Activated CD8-positive, alpha-beta memory T cell treated with anti-CD3 and anti-CD28 coated beads for 4 hours (primary cell): ENCODE data around the gene APC2.
A peak's percentile ranks its signal among the peaks of the same experiment; 100 is the strongest.
"Not testable (repeated sequence)": the region's sequence is repeated elsewhere in the genome, so short reads cannot be mapped to it uniquely, and the experiment has no call there.

Experiments used
- DNase-seq, 2 donors: peaks; one replicate each; pipeline ENCODE4 v3.0.0-alpha.2; 2020; ENCODE audit warnings: low read depth in 2 of 2

APC2 gene

DNA sequence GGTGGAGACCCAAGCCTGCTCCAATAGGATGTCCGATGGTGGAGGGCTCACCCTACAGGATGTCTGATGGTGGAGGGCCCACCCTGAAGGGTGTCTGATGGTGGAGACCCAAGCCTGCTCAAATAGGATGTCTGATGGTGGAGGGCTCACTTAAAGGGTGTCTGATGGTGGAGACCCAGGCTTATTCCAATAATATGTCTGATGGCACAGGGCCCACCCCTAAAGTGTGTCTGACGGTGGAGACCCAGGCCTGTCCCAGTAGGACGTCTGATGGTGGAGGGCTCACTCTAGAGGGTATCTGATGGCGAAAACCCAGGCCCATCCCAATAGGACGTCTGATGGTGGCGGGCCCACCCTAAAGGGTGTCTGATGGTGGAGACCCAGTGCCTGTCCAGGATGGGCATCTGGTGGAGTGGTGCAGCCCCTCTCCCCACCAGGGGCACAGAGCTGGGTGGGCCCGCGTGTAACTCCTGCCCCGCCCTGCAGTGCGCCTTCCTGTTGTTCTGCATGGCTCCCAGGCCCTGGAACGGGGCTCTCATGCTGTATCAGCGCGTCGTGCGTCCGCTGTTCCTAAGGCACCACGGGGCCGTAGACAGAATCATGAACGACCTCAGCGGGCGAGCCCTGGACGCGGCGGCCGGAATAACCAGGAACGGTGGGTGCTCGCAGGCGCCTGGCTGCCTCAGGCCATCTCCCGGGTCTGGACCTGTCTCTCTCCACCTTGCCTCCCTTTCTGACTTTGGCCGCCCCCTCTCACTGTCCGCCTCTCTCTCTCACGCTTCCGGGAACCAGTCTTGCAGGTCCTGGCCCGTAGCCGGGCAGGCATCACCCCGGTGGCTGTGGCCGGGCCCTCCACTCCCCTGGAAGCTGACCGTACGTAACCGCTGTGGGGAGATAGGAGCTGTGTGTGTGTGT is 46.1 kb downstream of the APC2 start:
- DNase-seq: no peak

DNA sequence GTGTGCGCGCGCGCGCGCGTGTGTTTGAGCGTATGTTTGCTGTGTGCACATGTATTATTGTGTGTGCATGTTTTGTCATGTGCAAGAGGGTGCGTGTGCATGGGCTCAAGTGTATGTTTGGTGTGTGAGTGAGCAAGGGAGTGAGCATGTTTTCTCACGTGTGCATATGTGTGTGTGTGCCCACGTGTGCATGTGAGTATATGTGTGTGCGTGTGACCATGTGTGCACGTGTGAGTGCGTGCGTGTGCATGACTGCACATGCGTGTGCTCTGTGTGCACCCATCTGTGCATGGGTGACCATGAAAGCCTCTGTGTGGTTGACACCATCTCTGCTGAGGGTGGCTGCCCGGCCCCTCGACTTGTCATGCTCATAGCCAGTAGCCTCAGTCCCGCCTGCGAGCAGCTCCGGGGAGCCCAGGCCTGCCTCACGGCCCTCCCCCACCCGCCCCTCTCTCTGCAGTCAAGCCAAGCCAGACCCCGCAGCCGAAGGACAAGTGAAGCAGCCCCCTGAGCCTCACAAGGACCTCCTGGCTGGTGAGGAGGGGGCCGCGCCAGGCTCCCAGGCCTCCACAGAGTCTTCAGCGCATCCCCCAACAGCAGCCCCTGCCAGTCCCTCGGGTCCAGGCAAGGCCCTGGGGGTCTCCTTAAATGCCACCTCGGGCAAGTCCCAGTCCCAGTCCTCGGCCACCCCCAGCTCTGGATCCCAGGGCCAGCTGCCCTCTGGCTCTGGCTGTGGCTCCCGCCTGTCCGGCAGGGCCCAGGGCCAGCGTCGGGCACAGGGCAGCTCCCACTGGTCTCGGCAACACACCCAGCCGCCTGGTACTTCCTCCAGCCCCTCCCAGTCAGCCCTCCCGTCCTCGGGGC is 47.0 kb downstream of the APC2 start:
- no peak for DNase-seq

DNA sequence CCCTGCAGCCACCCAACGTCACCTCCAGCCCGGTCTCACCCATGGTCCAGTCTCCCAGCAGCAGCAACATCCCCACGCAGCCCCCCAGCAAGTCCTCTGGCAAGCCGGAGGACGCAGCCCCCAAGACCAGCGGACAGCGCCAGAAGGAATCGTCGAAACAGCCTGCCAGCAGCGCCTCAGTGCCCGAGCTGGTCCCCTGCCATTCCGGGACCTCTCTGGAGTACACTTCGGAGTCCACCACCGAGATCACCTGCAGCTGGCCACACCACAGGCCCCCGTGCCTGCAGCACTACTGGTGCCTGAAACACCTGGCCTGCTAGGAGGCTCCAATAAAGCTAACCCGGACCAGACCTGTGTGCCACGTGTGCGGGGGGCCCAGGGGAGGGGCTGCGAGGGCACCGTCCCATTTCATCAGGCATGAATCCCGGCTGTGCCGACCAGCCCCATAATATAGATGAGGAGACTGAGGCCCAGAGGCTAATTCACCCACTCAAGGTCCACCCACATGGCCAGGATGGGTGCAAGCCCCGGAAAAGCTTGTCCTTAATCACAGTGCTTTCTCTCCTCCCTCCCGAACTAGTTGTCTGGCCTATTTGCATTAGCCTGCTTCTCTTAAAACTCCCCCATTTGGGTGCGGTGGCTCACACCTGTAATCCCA is 47.8 kb downstream of the APC2 start:
- DNase-seq: no peak

DNA sequence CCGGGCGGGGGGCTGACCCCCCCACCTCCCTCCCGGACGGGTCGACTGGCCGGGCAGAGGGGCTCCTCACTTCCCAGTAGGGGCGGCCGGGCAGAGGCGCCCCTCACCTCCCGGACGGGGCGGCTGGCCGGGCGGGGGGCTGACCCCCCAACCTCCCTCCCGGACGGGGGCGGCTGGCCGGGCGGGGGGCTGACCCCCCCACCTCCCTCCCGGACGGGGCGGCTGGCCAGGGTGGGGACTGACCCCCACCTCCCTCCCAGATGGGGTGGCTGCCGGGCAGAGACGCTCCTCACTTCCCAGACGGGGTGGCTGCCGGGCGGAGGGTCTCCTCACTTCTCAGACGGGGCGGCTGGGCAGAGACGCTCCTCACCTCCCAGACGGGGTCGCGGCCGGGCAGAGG is 49.3 kb downstream of the APC2 start:
- not testable (repeated sequence) for DNase-seq

DNA sequence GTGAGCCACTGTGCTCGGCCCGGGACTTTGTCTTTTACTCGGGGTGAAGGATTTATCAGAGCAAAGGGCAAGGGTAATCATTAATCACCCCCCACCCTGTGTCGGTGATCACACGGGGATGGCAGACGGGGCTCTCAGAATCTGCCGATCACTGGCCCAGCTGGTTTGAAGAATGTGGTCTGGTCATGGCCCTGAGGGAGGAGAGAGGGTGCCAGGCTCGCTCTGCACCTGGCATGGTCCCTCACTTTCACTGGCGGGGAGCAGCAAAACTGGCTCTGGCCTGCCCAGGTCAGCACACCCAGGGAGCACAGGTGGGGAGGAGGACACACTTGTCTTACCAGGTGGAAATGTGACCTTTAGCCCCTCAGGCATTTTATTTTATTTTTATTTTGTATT is 51.3 kb downstream of the APC2 start:
- no peak for DNase-seq

DNA sequence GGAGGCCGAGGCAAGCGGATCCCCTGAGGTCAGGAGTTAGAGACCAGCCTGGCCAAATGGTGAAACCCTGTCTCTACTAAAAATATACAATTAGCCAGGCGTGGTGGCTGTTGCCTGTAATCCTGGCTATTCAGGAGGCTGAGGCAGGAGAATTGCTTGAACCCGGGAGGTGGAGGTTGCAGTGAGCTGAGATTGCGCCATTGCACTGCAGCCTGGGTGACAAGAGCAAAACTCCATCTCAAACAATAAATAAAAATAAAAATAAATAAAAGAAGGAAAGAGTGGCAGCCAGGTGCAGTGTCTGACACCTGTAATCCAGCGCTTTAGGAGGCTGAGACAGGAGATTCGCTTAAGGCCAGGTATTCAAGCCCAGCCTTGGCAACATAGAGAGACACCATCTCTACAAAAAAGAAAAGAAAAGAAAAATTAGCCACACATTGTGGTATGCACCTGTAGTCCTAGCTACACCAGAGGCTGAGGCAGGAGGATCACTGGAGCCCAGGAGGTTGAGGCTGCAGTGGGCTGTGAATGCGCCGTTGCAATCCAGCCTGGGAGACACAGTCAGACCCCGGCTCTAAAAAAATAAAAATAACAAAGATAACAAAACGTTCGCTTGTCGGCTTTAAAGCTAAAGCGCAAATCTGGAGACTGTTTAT is 52.6 kb downstream of the APC2 start:
- no peak for DNase-seq

DNA sequence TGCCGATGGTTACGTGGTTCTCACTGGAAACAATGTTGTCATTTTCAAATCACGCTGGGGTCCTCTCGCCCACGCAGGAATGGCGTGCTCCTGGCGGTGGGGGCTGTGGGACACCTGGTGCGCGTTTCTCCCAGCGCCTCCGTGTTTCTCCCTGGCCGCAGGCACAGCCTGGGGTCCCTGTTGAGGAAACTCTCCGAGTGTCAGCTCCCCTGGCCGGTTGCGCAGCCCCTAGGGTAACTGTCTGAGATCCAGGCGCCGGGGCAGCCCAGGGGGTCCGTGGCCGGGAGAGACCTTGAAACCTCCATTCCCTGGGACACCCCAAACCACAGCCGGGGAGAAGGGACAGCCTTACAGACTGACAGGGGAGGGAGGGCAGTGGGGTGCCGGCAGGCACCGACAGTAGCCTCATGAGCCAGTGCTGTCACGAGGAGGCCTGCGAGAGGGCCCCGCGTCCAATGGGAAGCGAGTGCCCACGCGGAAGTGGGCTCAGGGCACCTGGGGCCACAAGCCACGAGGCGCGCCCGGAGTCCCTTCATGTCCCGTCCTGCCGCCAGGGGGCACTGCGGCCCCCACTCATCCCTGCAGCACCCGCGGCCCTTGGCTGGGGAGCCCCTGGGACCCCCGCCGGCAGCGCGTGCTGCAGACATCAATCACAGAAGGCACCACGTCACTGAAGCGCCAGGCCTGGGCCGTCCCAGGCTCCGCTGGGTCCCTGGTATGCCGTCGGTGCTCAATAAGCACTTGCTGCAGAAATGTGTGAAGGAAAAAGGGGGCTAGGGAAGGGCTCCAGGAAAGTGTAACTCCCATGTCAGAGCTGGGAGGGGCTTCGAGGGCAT is 53.4 kb downstream of the APC2 start:
- DNase-seq: peak; percentile 23 to 36

DNA sequence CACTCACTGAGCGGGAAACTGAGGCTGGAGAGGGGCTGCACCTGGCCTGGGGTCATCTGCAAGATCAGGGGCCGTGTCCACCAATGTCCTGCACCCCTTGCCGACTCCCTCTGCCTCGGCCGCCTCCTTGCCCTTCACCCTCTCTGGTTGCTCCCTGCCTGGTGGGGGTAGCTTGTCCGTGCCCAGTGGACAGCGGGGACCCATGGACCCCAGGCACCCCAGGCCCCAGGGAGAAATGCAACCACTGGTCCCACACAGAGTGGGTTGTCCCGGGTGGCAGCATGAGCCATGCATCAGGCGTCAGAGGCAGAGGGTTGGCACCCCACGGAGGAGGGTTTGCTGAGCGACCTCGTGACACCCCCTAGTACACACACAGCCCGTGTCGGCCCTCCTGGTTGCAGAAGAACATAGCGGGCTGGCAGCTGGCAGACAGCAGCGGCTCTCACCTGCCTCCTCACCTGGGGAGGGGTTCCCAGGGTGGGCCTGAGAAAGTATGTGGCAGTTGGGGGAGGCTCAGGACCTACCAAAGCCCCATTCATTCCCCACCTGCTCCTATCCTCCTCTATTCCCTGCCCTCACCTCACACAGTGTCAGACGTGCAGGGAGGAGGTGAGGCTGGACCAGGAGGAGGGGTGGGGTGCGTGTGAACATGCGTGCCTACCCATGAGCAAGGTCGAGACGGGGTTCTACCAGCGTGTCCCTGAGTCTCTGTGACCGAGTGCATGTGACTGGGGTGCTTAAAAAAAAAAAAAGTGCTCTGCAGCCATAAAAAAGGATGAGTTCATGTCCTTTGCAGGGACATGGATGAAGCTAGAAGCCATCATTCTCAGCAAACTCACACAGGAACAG is 54.2 kb downstream of the APC2 start:
- no peak for DNase-seq

DNA sequence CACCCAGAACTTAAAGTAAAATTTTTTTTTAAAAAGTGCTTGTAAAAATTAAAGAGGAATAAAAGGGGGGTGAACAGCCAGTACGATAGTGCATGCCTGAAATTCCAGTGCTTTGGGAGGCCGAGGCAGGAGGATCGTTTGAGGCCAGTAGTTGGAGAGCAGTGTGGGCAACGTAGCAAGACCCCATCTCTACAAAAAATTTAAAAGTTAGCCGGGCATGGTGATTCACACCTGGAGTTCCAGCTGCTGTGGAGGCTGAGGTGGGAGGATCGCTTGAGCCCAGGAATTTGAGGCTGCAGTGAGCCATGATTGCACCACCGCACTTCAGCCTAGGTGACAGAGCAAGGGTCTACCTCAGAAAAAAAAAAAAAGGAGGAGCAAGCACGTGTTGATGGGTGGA is 55.1 kb downstream of the APC2 start:
- DNase-seq: no peak

DNA sequence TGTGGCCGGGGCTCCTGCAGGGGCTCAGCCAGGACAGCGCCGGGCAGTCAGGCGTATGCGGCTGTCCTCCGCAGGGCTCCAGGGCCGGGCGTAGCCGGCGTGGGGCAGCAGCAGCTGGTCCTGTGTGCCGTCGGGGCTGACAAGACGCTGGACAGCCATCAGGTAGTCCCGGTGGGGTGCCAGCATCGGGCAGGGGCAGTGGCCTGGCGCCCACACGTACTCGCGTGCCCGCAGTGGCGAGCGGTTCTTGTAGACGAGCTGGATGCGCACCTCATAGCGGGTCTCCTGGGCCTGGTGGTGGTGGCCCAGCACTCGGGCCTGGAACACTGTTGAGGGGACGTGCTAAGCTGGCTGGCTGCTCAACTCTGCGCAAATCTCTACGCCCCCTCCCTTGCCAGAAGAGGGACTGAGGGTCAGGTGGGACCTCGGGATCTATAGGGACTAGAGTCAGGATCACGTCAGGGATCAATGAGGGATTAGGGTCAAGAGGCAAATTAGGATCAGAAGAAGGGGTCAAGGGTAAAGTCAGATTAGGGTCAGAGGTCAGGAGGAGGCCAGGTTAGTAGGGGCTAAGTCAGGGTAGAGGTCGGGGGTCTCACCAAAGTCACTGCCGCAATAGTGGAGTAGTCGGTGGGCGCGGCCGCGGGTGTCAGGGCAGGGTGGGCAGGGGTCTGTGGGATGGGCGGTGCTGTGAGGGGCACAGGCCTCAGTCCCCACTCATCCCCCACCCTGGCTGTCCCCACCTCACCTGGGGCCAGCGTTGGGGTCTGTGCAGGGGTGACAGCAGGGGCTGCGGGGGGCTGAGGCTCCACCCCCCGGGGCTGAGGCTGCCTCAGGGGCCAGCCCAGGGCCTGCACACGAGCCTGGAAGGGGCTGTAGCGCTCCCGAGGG is 56.3 kb downstream of the APC2 start:
- DNase-seq: no peak

DNA sequence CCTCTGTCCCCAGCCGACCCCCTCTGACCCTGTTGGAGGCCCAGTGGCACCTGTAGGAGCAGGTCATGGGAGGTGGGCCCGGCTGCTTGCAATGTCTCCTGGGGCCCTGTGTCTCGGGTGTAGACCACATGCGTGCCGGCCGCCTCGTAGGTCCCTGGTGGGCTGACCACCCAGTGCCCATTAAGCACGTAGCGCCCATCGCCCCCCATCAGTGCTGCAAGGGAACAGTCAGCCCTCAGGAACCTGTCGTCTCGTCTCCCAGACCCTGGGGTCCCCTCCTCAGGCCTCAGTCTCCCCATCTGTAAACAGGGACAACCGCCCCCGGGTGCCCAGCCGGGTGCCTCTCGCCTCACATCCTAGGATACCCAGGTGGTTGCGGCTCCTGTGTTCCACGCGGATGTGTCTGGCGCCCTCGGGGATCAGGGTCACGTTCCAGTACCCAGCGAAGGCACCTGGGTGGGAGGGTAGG is 57.3 kb downstream of the APC2 start:
- DNase-seq: no peak

DNA sequence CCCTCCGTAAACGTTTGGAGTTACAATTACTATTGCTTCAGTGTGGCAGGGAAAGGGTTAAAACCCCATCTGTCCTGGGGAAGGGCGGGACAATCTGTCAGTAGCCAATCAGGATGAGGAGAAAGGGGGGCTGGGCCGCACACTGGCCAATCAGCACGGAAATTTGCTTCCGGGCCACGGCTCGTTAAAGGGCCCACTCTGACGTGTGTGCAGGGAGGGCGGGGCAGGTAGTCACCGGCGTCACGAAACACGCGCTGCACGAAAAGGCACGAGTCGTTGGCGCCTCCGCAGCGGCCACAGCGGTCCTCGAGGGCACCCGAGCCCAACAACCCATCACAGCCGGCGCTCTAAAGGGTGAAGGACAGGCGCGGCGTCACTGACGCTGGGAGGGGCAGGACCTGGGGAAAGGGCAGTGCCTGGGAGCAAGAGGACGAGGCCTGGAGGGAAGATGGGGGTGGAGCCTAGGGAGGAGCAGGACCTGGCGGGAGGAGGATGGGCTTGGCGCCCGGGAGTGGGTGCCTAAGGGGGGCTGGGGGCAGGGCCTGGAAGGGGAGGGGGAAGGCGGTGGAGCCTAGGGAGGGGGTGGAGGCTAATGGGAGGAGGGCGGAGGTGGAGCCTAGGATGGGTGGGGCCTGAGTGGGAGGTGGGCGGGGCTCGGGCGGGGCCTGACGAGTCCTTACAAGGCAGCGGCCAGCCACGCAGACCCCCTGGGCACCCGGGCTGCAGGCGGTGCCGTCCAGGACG is 58.0 kb downstream of the APC2 start:
- DNase-seq: peak; percentile 74 to 86

DNA sequence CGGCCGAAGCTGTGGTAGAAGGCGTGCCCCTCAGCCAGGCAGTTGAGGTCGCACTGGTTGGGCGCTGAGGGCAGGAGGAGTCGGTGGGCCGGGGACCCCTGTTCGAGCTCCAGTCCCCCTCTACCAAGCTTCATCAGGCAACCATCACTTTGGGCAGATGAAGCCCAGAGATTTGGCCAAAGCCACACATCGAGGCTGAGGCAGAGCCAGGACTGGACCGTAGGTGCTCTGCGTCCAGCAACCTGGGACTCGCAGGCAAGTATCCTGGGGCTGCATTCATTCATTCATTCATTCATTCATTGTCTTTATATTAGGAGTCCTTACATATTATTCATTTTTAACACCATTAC is 58.6 kb downstream of the APC2 start:
- DNase-seq: no peak

DNA sequence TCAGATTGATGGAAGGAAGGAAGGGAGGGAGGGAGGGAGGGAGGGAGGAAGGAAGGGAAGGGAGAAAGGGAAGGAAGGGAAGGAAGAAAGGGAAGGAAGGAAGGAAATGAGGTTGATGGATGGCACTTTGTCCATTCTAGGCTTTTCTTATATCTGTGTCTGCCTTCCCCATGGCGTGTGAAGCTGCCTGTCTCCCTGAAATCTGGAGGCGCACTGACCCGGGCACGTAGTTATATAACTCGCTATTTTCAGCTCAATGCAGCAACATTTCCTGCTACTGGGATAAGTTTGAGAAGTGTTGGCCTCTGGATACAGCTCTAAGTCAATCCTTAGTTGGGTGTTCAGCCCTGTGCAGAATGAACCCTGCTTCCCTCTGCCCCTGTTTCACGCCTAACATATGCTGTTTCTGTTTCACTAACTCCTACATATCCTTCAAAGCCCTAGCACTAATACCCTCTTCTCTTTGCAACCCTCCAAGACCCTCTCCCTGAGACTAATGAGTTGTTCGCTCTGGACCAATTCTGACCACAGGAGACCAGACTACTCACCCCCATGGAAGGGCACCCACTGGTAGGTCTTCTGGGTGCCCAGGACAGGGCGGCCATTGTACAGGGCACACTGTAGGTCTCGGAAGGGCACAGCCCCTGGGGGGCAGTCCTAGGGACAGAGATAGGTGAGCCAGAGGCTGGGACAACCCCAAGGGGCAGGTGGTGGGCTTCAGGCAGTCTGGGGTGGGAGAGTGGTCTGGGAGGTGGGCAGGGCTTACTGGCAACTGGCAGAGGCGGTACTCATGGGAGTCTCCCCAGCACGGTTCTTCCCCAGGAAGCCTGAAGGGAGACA is 59.9 kb downstream of the APC2 start:
- DNase-seq: no peak

DNA sequence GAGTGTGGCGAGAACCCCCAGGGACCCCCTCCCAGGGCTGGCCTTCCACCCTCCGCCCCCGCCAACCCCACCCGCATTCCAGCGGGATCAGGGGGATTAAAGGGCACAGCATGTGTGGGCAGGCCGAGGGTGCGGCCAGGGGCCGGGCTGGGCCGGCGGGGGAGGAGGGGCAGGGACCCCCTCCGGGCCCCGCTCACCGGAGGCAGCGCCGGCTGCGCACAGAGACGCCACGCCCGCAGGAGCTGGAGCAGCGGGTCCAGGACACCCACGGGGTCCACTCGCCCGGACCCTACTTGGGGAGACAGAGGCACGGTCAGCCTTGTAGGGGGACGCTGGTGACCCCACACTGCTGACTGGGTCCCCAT is 60.5 kb downstream of the APC2 start:
- DNase-seq: no peak

DNA sequence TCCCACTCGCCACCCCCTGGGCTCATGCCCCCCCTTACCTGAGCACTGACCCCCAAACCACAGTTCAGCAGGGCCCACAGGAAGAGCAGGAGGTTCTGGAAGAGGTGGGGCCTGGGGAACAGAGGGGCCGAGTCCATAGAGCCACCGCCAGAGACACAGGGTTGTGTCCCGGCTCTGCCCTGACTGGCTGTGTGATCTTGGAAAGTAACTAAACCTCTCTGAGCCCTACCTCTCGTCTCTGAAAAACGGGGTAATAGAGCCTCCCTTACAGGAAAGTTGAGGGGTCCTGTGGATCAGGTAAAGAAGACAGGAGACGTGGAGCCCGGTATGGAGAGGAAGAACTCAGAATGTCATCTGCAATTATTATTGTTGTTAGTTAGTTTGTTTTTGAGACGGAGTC is 60.9 kb downstream of the APC2 start:
- no peak for DNase-seq
